ENCODE results near the gene MACROH2A1. TPM values are rescaled to one million over a fixed set of nuclear protein-coding genes. Genes with fewer than 3 reads are reported as not detected.

MACROH2A1 gene
- polyA plus RNA-seq, 1 of the 3 experiments (the other 2 are of a cell fraction): 165 TPM

GRCh38 chr5:135320718-135321484 is 78.1 kb downstream of the MACROH2A1 start:
- no peaks in the 10 kb centered on the region for H3F3A ChIP-seq (replicated peaks; ENCODE audit: insufficient read depth)
- no peak overlapping the region for H3K4me3 ChIP-seq (ENCODE audit: low read depth in 2 of 2, low read length in 1 of 2)
- DNase-seq: no peak
- no peaks in the 10 kb centered on the region for H3K9me2 ChIP-seq
- no peaks in the 10 kb centered on the region for H3K36me3 ChIP-seq (replicated peaks in 1 of 2; ENCODE audit: control insufficient read depth in 1 of 2, insufficient read depth in 2 of 2, low read length in 1 of 2)
- no peak for TF ChIP-seq CHD2 (IDR thresholded peaks at IDR 0.05; ENCODE audit: low read length, partially characterized antibody)
- TF ChIP-seq GATA2 (CRISPR knock-in tag; IDR thresholded peaks at IDR 0.05): no peak
- TF ChIP-seq MAX (IDR thresholded peaks at IDR 0.05; ENCODE audit: low read depth): no peak
- TF ChIP-seq EZH2phosphoT487 (IDR thresholded peaks at IDR 0.05; ENCODE audit: borderline replicate concordance, low read depth): no peak
- no peak for TF ChIP-seq CTCF (IDR thresholded peaks at IDR 0.05)
- TF ChIP-seq TAF1 (IDR thresholded peaks at IDR 0.05; ENCODE audit: borderline replicate concordance, low read depth, low read length): no peak
- no peak for TF ChIP-seq EP300 (IDR thresholded peaks at IDR 0.05; ENCODE audit: borderline replicate concordance in 1 of 2, low read depth in 1 of 2, low read length in 1 of 2)
- no peak for TF ChIP-seq ELF1 (IDR thresholded peaks at IDR 0.05)
- TF ChIP-seq, protein P1, sequence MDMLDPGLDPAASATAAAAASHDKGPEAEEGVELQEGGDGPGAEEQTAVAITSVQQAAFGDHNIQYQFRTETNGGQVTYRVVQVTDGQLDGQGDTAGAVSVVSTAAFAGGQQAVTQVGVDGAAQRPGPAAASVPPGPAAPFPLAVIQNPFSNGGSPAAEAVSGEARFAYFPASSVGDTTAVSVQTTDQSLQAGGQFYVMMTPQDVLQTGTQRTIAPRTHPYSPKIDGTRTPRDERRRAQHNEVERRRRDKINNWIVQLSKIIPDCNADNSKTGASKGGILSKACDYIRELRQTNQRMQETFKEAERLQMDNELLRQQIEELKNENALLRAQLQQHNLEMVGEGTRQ (IDR thresholded peaks at IDR 0.05; ENCODE audit: borderline replicate concordance, low read depth, low read length): no peak
- TF ChIP-seq NFIC (IDR thresholded peaks at IDR 0.05; ENCODE audit: borderline replicate concordance): no peak
- no peak for TF ChIP-seq SMC3 (IDR thresholded peaks at IDR 0.05; ENCODE audit: low read depth, low read length)
- TF ChIP-seq, protein P2, sequence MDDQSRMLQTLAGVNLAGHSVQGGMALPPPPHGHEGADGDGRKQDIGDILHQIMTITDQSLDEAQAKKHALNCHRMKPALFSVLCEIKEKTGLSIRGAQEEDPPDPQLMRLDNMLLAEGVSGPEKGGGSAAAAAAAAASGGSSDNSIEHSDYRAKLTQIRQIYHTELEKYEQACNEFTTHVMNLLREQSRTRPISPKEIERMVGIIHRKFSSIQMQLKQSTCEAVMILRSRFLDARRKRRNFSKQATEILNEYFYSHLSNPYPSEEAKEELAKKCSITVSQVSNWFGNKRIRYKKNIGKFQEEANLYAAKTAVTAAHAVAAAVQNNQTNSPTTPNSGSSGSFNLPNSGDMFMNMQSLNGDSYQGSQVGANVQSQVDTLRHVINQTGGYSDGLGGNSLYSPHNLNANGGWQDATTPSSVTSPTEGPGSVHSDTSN (IDR thresholded peaks at IDR 0.05): no peak
- no peak for TF ChIP-seq MXI1 (IDR thresholded peaks at IDR 0.05; ENCODE audit: low read depth, low read length)
- TF ChIP-seq IRF3 (IDR thresholded peaks at IDR 0.05; ENCODE audit: low read depth, low read length): no peak
- no peak for TF ChIP-seq FOSL2 (IDR thresholded peaks at IDR 0.05; ENCODE audit: borderline replicate concordance, low read depth)
- H3K27me3 ChIP-seq (ENCODE audit: insufficient read depth): no peaks in the 10 kb centered on the region
- H4K20me1 ChIP-seq (ENCODE audit: insufficient read depth): no peaks in the 10 kb centered on the region
- ChIA-PET CTCF (interaction anchor here (0.7 to 3.2 kb wide), 5 partner anchors 11 to 137 kb away, joined by 3 to 17 read pairs (median 7); no protein-coding TSS in a partner anchor), POLR2A (no interaction called here)
- no peak overlapping the region for H3K9ac ChIP-seq
- no peak overlapping the region for H3K4me2 ChIP-seq
- no peaks in the 10 kb centered on the region for H3K79me2 ChIP-seq (ENCODE audit: insufficient read depth)
- H3K27ac ChIP-seq (ENCODE audit: low read depth in 2 of 2, low read length in 1 of 2): no peak overlapping the region
- no peak overlapping the region for H2AFZ ChIP-seq (ENCODE audit: low read depth)
- no peaks in the 10 kb centered on the region for H3K9me3 ChIP-seq
- H3K4me1 ChIP-seq (ENCODE audit: control insufficient read depth in 1 of 2, insufficient read depth in 2 of 2, low read depth in 1 of 2, low read length in 1 of 2): no peaks in the 10 kb centered on the region; a peak in 1 of 4 replicates
- WGBS (ENCODE audit: low lambda C conversion rate): 84% methylated on average over 15 of the region's 15 CpGs

Data from SK-N-SH (cell line).